Stimulated activated CD4-positive, alpha-beta T cell treated with anti-CD3 and anti-CD28 coated beads, Interleukin-12 subunit alpha, Interleukin-12 subunit beta, amount 100 ng/mL, for 24 hours (primary cell): ENCODE measurements around the gene GRP.

Source experiments
- DNase-seq, 2 experiments: peaks; one replicate each; pipeline ENCODE4 v3.0.0-alpha.2; 2020; ENCODE audit warnings: low read depth in 2 of 2

The GRP gene

GRCh38 chr18:59219672-59220163 is at the start of gene GRP:
GRP (plus strand) TSS chr18:59220158; CDS start chr18:59220266, 108 bp downstream.
- DNase-seq, result no peak

- DNase-seq, result no peak
Observed at GRCh38 chr18:59172664-59173249, 47.2 kb upstream of the GRP start.

DNA sequence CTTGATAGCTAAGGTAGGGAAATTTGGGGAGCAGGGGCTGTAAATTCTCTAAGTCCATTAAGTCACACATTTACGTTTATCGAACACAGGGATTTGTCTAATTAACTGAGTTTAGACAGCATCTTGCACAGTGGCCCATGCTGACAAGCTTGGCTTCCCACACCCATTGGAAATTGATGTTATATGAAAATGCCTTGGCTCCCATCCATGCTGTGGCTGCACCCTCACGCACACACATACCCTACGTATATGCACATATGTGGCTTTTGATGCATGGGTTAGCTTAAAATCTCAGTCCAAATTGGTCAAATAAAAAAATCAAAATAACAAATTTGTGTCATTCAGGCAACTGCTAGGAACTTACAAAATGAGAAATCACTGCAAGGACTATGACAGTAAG is 42.5 kb upstream of the GRP start:
- no peak for DNase-seq

DNA sequence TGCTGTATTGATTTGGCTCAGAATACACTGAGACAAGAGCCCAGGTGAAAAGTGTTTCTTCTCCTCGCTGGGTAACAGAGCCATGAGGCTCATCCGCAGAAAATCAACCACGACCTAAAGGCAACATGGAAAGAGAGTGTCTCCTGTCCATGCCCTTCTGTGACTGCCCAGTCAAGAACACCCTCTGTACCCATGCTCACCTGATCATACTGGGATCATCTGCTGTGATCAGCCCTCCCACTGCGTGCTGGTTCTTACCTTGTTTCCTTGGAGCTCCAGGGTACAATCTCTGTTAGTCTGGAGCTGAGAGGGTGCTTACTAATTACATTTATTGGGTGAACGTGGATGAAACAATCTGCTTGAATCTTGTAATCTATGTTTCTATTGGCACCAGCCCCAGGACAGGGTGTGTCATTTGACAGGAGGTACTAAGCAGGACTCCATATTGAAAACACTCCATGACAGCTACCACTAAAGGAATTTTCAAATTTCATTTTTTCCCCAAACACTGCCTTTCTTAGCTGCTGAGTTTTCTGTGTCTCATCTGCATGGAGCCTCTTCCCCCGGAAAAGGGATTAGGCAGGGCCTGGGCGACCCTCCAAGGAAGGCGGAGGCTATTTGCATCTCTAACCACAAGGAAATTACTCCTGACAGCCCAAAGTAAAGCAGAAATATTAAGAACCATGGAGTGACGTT is 39.7 kb upstream of the GRP start:
- no peak for DNase-seq

DNA sequence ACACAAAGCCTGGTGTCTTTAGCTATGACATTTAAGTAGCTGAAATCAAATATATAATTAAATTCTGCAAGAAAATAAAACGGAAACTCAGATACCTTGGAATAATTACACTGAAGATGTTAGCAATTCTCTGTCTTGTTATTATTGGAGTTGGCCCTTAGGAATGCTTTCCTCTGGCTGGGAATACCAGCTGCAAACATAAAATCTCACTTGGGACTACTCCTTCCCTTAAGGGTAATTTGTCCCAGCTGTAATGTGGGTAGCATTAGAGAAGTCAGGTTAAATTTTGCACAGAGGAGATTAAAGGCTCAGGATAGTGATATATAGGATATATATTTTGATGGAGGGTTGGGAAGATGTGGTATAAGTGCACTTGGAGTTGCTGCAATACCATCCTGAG is 37.3 kb upstream of the GRP start:
- DNase-seq, result no peak

DNA sequence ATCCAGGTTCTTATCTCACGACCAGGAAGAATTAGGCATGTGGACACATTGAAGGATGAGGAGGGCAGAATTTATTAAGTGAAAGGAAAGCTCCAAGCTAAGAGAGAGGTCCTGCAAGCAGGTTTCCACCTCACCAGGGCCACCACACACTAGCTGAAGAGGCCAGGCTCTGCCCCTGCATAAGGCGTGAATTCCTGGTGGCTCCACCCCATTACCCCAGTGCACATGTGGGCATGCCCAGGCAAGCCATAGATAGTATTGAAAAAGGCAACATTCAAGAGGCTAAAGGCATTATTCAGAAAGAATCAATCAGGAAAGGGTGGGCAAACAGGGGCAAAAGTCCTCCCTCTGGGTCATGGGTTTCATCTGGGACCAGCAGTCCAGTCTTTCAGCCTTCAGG is 30.9 kb upstream of the GRP start:
- no peak for DNase-seq

DNA sequence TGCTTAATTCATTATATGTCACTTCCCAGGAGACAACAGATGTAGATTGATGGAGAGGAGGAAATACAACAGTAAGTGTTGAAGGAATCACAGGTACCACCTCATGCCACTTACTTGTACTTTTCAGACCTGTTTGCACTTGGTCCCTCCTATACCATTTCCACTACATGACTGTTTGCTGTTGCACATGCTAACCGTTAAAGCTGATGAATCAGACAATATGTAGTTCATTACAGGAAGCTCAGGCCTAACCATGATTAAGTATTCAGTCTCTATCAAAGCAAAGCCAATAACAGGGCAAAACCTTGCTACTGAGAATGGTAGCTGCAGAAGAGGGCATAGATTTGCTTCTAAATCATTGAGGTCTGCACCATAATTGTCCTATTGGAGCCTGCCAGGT is 30.2 kb upstream of the GRP start:
- no peak for DNase-seq

DNA sequence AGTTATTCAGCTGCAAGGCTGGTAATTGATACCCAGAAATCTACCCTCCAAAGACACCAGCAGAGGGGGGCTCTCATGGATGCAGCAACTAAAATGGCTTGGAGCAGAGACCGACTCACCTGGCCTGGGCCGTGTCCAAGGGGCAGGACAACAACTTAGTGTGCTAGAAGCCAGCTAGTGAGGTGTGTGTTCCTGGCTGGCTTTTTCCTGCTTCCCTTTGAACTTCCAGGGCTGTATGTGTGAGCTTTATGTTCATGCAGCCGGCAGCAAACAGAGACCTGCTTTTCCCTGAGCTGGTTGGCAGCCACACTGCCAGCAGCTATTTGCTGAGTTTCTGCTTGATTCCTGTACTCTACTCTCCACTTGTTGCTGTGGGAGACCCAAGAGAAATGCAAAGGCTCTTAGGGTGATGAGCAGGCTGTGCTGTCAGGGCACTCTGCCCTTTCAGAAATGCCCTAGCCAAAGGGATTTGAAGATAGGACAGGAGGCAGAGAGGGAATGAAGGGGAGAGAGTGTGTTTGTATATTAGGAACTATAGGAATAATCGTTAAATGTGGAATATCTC is 23.7 kb upstream of the GRP start:
- DNase-seq, result no peak

DNA sequence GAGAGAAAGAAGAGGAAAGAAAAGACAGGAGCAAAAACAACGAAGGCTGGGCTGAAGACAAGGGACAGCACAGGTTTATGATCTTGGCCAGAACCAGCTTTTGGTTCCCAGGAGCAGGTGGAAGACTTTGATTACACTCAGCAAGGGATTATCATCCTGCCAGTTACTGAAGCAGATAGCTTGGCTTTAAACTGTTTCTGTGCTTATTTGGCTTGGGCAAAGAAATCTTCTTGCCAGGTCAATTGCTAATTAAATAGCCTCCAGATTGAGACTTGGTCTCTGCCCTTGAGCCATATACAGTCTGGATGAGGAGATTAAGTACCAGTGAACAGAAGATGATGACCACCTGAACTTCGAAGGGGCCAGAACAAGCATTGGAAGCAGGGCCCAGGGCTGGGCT is 22.3 kb upstream of the GRP start:
- no peak for DNase-seq

DNA sequence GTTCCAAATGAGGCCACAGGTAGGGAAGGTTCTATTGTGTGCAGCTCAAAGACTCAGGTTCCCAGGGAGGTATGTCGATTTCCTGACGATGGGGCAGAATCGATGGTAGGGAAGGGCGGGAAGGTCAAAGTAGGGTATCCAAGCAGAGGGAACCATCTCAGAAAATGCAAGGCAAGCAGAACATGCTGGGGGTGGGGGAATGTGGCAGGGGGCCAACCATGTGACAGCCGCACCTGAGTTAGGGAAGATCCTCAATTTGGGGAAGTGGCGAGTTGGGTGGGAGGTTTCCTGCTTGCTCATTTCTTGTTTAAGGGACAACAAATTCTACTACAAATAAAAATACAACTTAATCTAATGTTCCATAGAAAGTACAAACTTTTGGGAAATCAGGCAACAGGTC is 21.7 kb upstream of the GRP start:
- DNase-seq, result no peak

DNA sequence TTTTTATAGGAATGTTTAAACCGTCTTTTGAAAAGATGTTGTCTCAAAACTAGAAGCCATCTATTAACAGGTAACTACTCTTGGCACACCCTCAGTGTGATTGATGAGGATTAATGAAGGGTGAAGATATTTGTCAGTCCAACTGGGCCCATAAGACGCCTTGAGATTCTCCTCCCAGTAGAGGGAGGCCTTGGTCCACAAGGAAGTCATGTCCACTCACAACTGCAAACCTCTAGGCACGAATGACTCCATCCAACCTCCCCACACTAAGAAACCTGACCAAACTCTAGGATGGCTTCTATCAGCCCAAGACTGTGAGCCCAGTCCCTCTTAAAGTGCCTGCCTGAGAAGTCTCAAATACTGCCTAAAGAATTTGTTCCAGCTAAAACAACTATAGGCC is 19.2 kb upstream of the GRP start:
- DNase-seq, result no peak

DNA sequence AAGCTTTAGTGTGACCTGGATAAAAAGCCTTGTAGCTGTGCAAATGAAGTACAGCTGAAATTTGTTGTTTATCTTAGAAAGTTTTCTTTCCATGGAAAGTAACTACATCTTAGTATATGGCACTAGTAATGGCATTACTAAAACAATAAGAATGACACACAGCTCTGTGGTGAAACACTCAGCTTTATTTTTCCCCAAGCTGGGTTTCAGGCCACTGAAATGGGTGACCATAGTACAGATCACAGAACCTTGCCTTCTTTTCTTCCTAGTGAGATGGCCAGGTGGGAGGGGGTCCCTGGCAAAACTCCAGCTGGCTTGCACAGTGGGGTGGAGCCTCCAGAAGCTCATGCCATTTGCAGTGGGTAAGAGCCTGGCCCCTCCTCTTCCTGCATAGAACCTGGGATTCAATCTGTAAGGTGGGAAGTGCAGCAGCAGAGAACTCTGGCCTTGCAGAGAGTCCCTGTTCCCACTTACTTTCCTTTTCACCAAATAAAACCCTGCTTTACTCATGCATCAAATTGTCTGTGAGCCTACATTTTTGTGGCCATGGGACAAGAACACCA is 17.6 kb upstream of the GRP start:
- DNase-seq, result no peak

DNA sequence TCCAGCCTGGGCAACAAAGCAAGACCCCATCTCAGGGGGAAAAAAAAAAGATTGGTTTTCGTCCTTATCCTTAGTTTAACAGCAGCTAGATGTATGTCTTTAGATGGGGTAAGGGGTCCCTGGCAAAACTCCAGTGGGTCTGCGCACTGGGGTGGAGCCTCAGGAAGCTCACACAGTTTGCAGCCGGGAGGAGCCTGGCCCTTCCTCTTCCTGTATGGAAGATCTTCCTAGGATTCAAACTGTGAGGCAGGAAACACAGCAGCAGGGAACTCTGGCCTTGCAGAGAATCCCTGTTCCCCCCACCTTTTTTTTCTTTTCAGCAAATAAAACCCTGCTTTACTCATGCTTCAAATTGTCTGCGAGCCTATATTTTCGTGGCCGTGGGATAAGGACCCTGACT is 12.5 kb upstream of the GRP start:
- no peak for DNase-seq

GRCh38 chr18:59208602-59209125 is 11.3 kb upstream of the GRP start:
- no peak for DNase-seq

DNA sequence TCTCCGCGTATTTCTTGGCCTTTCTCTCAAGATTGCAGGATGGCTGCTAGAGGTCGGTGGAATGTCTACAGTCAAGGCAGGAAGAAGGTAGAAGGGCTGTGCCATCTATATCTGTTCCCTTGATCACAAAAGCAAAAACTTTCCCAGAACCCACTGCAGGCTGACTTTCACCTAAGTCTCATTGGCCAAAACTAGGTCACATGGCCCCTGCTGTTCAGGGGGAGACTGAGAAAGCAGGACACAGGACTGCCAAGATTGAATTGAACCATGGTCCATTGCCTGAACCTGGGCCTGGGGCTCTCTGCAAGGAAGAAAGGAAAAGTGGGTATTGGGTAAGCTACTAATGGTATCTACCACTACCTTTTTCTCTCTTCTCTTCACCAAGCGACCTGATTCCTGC is 9.7 kb upstream of the GRP start:
- DNase-seq, result no peak

GRCh38 chr18:59211629-59212028 is 8.3 kb upstream of the GRP start:
- no peak for DNase-seq

DNA sequence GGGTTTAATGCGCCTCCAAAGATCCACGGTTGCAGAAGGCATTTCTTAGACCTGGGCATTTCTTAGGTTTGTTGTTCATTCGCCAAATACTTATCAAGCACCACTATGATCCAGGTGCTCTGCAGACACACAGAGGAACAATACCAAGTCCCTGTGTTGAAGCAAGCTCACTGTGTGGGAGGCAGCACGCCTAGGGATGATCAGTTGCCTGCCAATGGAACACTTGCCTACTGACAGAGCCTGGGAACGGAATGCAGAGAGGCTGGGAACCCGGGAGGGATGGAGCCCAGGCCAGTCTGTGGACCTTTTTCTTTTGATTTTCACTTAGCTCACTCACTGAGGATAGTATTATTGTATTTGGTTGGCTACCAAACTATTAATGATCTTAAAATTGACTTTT is 1.9 kb upstream of the GRP start:
- no peak for DNase-seq

DNA sequence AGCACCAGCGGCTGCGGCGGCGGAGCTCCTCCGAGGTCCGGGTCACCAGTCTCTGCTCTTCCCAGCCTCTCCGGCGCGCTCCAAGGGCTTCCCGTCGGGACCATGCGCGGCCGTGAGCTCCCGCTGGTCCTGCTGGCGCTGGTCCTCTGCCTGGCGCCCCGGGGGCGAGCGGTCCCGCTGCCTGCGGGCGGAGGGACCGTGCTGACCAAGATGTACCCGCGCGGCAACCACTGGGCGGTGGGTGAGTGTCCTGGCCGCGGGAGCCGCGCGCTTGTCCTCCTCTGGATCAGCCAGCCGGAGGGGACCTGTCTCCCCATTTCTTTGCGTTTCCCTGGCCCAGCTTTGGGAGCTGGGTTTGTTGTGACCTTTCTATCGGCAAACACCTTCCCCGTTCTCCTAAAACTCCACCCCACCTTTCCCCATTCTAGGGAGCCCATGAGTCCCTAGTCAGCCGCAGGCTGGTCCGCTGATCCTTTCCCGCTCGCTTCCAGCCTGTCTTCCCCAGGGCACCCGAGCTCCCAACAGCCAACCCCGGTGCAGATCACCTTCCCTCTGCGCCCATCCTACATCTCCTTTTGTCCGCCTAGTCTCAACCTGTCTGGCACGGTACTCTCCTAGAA is 316 bp downstream of the GRP start:
- DNase-seq, result no peak

DNA sequence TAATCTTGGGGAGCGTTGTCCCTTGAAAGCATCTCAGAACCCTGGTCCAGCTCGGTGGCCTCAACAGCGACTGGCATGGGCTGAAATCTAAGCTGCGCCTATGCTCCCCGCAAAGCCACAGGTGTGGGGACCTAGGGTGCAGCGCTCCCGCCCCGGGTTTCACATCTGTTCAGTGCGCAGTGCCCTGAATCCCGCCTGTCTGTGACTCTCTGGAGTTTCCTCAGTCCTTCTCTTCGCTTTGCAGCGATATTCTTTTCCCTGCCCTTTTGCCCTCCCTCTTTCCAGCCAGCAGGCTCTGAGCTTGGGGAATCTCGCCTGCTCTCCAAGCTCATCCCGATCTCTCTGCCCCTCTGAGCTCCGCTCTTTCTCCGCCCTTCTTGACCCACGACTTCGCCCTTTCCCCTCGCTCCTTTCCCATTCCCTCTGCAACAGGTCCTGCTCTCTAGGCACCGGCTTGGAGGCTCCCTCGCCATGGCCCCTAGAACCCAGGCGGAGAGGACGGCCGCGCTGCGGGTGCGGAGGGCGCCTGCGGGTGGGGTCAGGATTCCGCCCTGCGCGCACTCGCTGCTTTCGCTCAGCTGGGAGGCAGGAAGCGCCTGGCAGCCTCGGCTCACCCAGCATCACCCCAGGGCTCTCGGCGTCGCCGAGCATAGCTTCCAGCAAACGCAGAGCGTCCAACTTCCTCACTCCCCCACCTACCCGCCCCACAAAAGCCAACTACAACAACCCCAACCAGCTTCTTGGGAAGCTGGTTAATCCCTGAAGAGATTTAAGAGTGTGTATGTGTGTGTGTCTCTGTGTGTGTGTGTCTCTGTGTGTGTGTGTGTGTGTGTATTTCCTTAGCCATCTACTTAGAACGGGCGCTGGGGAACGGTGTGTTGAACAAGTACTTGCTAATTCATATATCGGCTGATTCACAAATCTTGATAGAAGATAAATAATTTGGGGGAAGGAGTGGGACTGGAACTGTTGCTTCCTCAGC is 1.1 kb downstream of the GRP start:
- no peak for DNase-seq

- DNase-seq, result no peak
Observed at GRCh38 chr18:59222341-59222740, 2.4 kb downstream of the GRP start.

GRCh38 chr18:59228351-59228750 is 8.4 kb downstream of the GRP start:
- no peak for DNase-seq
